HCT116 (cell line): ENCODE results near the gene ACSS2. TPM values are rescaled to one million over a fixed set of nuclear protein-coding genes. Genes with fewer than 3 reads are reported as not detected.

Experiments used
- ATAC-seq: fragments of 200-7000 bp; cut with Tn5 transposase; 2 replicates; pipeline ENCODE4 v1.9.1; 2020; ENCODE audit warnings: mild to moderate bottlenecking, moderate library complexity
- BruUV-seq: library from RNA; stranded (reverse); fragments of 400-500 nt; replicated peaks from 2 replicates; lab custom pipeline; 2021; lab: Mats Ljungman, UMichigan
- CTCF ChIA-PET: fragments of 300-600 bp; sonication (Branson Sonifier 250); formaldehyde crosslinking; loops from one replicate; lab custom pipeline; 2021; ENCODE audit warnings: antibody characterized with exemption; lab: Charles Lee
- POLR2A ChIA-PET: fragments of 300-600, 350-600 bp; sonication (Branson Sonifier 250); formaldehyde crosslinking; loops from one replicate; lab custom pipeline; 2021; ENCODE audit warnings: antibody characterized with exemption; lab: Charles Lee
- RAD21 ChIA-PET, 2 experiments: fragments of 300-600 bp; sonication (Branson Sonifier 250); formaldehyde crosslinking; loops; one replicate each; lab custom pipeline; 2023; ENCODE audit warnings: low total read pairs in 2 of 2; ENCODE audit not compliant: uncharacterized antibody in 2 of 2, unreplicated experiment in 2 of 2, low non-redundant PET in 1 of 2; lab: Charles Lee
- DNase-seq: peaks from one replicate; pipeline ENCODE4 v3.0.0-alpha.2; 2010; ENCODE audit warnings: low read depth, low spot score
- H2AFZ ChIP-seq: fragments of 200-600 bp; shearing (Covaris generic), sonication (generic); 2 replicates; pipeline ENCODE4 v1.6.1; 2017; ENCODE audit warnings: low read depth, mixed run types, mixed read lengths, antibody characterized with exemption, low read length; ENCODE audit not compliant: poor library complexity, severe bottlenecking
- H3K27ac ChIP-seq: 2 replicates; pipeline ENCODE4 v1.5.1; 2012; ENCODE audit warnings: low read depth, low read length
- H3K27me3 ChIP-seq: fragments of 200-600 bp; sonication (generic); 2 replicates; pipeline ENCODE4 v1.6.1; 2016; ENCODE audit warnings: mixed run types, low read length, mixed read lengths; ENCODE audit not compliant: insufficient read depth
- H3K36me3 ChIP-seq, 2 experiments: fragments of 200-500 bp in 1 of 2; fragments of 200-600 bp in 1 of 2; sonication (Bioruptor generic) in 1 of 2; sonication (generic) in 1 of 2; 2 replicates each; pipeline versions ENCODE4 v1.5.1 to v1.6.1; 2014 to 2016; ENCODE audit warnings: low read length in 2 of 2, inconsistent platforms in 1 of 2, mixed read lengths in 1 of 2, mixed run types in 1 of 2; ENCODE audit not compliant: insufficient read depth in 2 of 2, control insufficient read depth in 1 of 2
- H3K4me1 ChIP-seq, 2 experiments: fragments of 200-600 bp in 1 of 2; sonication (generic) in 1 of 2; 2 replicates each; pipeline versions ENCODE4 v1.5.1 to v1.6.1; 2012 to 2017; ENCODE audit warnings: low read length in 2 of 2, inconsistent platforms in 1 of 2, mild to moderate bottlenecking in 1 of 2, mixed read lengths in 1 of 2, mixed run types in 1 of 2, moderate library complexity in 1 of 2; ENCODE audit not compliant: insufficient read depth in 2 of 2, control insufficient read depth in 1 of 2
- H3K4me2 ChIP-seq: fragments of 200-600 bp; sonication (generic); 2 replicates; pipeline ENCODE4 v1.6.1; 2017; ENCODE audit warnings: mixed run types, low read length, mixed read lengths
- H3K4me3 ChIP-seq, 2 experiments: fragments of 200-600 bp in 1 of 2; sonication (generic) in 1 of 2; replicated peaks in 1 of 2; 2 replicates each; pipeline ENCODE4 v1.5.1; 2011 to 2016; ENCODE audit warnings: low read length in 2 of 2, control low read depth in 1 of 2, low read depth in 1 of 2, mild to moderate bottlenecking in 1 of 2, mixed read lengths in 1 of 2, mixed run types in 1 of 2
- H3K79me2 ChIP-seq: fragments of 200-600 bp; sonication (generic); 2 replicates; pipeline ENCODE4 v1.6.1; 2017; ENCODE audit warnings: mild to moderate bottlenecking, mixed run types, low read length, moderate library complexity, mixed read lengths; ENCODE audit not compliant: insufficient read depth
- H3K9ac ChIP-seq: fragments of 200-600 bp; sonication (generic); 2 replicates; pipeline ENCODE4 v1.6.1; 2016; ENCODE audit warnings: low read length, mixed read lengths
- H3K9me2 ChIP-seq: fragments of 200-600 bp; sonication (generic), shearing (Covaris generic); 2 replicates; pipeline ENCODE4 v1.6.1; 2017; ENCODE audit warnings: mixed run types, mild to moderate bottlenecking, moderate library complexity; ENCODE audit not compliant: insufficient read depth
- H3K9me3 ChIP-seq, 2 experiments: fragments of 200-500 bp in 1 of 2; fragments of 200-600 bp in 1 of 2; sonication (Bioruptor generic) in 1 of 2; sonication (generic) in 1 of 2; 2 replicates each; pipeline ENCODE4 v1.6.1; 2014 to 2017; ENCODE audit warnings: low read length in 2 of 2, mixed read lengths in 2 of 2, inconsistent platforms in 1 of 2, low read depth in 1 of 2, mild to moderate bottlenecking in 1 of 2, mixed run types in 1 of 2, moderate library complexity in 1 of 2; ENCODE audit not compliant: control insufficient read depth in 1 of 2, insufficient read depth in 1 of 2
- H4K20me1 ChIP-seq: fragments of 200-600 bp; sonication (generic), shearing (Covaris generic); 2 replicates; pipeline ENCODE4 v1.6.1; 2017; ENCODE audit warnings: mixed run types, mild to moderate bottlenecking, moderate library complexity; ENCODE audit not compliant: insufficient read depth
- CBX3 ChIP-seq: IDR thresholded peaks from 2 replicates; pipeline ENCODE4 v1.6.1; 2012; ENCODE audit warnings: low read depth
- EGR1 ChIP-seq: IDR thresholded peaks from 2 replicates; pipeline ENCODE4 v1.6.1; 2012; ENCODE audit warnings: low read depth
- ELF1 ChIP-seq: IDR thresholded peaks from 2 replicates; pipeline ENCODE4 v1.6.1; 2012; ENCODE audit warnings: low read depth, borderline replicate concordance
- EZH2 ChIP-seq: fragments of 200-600 bp; sonication (generic); IDR thresholded peaks from 2 replicates; pipeline ENCODE4 v1.6.1; 2017; ENCODE audit warnings: antibody characterized with exemption, mixed run types
- EZH2phosphoT487 ChIP-seq: fragments of 200-600 bp; IDR thresholded peaks from 2 replicates; pipeline ENCODE4 v1.6.1; 2018; ENCODE audit warnings: antibody characterized with exemption, borderline replicate concordance
- FOSL1 ChIP-seq: IDR thresholded peaks from 2 replicates; pipeline ENCODE4 v1.6.1; 2012; ENCODE audit warnings: low read depth
- JUND ChIP-seq: IDR thresholded peaks from 2 replicates; pipeline ENCODE4 v1.6.1; 2012
- POLR2A ChIP-seq: IDR thresholded peaks from 2 replicates; pipeline ENCODE4 v1.7.0; 2011; ENCODE audit warnings: borderline replicate concordance; ENCODE audit not compliant: insufficient read depth, insufficient read length; ENCODE audit errors: extremely low read depth
- SIN3A ChIP-seq: IDR thresholded peaks from 2 replicates; pipeline ENCODE4 v1.6.1; 2012; ENCODE audit warnings: low read depth
- SP1 ChIP-seq: IDR thresholded peaks from 2 replicates; pipeline ENCODE4 v1.6.1; 2012; ENCODE audit warnings: low read depth
- ZNF274 ChIP-seq: fragments of 200-500 bp; sonication (Bioruptor generic); IDR thresholded peaks from 2 replicates; pipeline ENCODE4 v1.6.1; 2014; ENCODE audit warnings: mild to moderate bottlenecking, low read depth, low read length, inconsistent platforms
- intact Hi-C: fragments of 100-400 bp; cut with micrococcal nuclease; formaldehyde crosslinking; loops from 2 replicates; pipeline ENCODE4 v1.10.0; 2022
- total RNA-seq: library from RNA; stranded (reverse); gene quantifications from one replicate; pipeline ENCODE4 v1.2.1, GENCODE V29; 2021; ENCODE audit not compliant: unreplicated experiment
- TF ChIP-seq, protein P1 (sequence below): IDR thresholded peaks from 2 replicates; pipeline ENCODE4 v1.6.1; 2012
- TF ChIP-seq, protein P2 (sequence below): IDR thresholded peaks from 2 replicates; pipeline ENCODE4 v1.6.1; 2012; ENCODE audit warnings: low read depth
- TF ChIP-seq, protein P3 (sequence below): IDR thresholded peaks from 2 replicates; pipeline ENCODE4 v1.6.1; 2011; ENCODE audit warnings: mild to moderate bottlenecking, low read length, moderate library complexity; ENCODE audit not compliant: insufficient replicate concordance; ENCODE audit errors: extremely low read depth

Gene ACSS2
- total RNA-seq, 1 experiment from 2014 or later, result 71.7 TPM

DNA sequence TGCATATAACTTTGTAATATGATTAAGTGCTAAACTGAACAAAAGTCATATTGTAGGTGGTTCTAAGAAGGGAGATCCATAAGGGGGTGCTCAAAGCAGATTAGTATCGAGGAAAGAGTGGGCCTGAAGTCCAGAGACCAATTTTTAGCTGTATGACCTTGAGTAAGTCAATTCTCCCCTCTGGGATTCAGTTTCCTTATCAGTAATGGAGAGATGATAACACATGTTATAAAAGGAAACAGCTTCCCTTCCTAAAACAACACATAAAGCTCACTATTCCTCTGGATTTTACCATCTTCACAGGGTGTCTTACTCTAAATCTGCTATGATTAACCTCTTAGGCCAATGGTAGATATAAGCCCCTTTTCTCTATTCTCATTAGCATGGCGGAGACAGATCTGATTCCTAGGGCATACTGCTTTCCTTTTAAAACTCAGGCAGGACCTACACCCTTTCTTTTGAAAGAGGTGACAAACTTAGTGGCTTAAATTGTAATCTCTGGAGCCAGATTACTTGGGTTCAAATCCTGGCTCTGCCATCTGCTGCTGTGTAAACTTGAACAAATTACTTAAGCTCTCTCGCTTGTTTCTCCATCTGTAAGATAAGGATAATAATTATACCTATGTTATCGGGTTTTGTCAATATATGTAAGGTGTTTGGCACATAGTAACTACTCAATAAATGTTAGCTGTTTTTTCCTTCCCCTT lies 39.5 kb downstream of the ACSS2 start:
- H3K27me3 ChIP-seq, result no peaks in the 10 kb centered on the region
- H3K9me2 ChIP-seq, result no peaks in the 10 kb centered on the region
- ATAC-seq (no peak), DNase-seq (no peak)
- no peak overlapping the region for H2AFZ ChIP-seq
- no peak overlapping the region for H3K4me2 ChIP-seq
- H3K4me3 ChIP-seq, result no peak overlapping the region
- ChIA-PET RAD21 (no interaction called here), POLR2A (no interaction called here), CTCF (no interaction called here)
- no peak overlapping the region for H3K27ac ChIP-seq
- H3K79me2 ChIP-seq, result no peaks in the 10 kb centered on the region
- no peaks in the 10 kb centered on the region for H4K20me1 ChIP-seq
- no peak overlapping the region for H3K9ac ChIP-seq
- no peaks in the 10 kb centered on the region; a peak in 1 of 4 replicates for H3K36me3 ChIP-seq
- H3K9me3 ChIP-seq, result no peaks in the 10 kb centered on the region
- no peaks in the 10 kb centered on the region for H3K4me1 ChIP-seq
- BruUV-seq, result no TSS peak
- TF ChIP-seq EZH2phosphoT487, result no peak
- TF ChIP-seq, protein P1, sequence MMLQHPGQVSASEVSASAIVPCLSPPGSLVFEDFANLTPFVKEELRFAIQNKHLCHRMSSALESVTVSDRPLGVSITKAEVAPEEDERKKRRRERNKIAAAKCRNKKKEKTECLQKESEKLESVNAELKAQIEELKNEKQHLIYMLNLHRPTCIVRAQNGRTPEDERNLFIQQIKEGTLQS, result no peak
- no peak for TF ChIP-seq EGR1
- no peak for TF ChIP-seq ELF1
- no peak for TF ChIP-seq ZNF274
- TF ChIP-seq SIN3A, result no peak
- TF ChIP-seq JUND, result no peak
- no peak for TF ChIP-seq POLR2A
- no peak for TF ChIP-seq EZH2
- TF ChIP-seq, protein P2, sequence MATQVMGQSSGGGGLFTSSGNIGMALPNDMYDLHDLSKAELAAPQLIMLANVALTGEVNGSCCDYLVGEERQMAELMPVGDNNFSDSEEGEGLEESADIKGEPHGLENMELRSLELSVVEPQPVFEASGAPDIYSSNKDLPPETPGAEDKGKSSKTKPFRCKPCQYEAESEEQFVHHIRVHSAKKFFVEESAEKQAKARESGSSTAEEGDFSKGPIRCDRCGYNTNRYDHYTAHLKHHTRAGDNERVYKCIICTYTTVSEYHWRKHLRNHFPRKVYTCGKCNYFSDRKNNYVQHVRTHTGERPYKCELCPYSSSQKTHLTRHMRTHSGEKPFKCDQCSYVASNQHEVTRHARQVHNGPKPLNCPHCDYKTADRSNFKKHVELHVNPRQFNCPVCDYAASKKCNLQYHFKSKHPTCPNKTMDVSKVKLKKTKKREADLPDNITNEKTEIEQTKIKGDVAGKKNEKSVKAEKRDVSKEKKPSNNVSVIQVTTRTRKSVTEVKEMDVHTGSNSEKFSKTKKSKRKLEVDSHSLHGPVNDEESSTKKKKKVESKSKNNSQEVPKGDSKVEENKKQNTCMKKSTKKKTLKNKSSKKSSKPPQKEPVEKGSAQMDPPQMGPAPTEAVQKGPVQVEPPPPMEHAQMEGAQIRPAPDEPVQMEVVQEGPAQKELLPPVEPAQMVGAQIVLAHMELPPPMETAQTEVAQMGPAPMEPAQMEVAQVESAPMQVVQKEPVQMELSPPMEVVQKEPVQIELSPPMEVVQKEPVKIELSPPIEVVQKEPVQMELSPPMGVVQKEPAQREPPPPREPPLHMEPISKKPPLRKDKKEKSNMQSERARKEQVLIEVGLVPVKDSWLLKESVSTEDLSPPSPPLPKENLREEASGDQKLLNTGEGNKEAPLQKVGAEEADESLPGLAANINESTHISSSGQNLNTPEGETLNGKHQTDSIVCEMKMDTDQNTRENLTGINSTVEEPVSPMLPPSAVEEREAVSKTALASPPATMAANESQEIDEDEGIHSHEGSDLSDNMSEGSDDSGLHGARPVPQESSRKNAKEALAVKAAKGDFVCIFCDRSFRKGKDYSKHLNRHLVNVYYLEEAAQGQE, result no peak
- TF ChIP-seq CBX3, result no peak
- TF ChIP-seq, protein P3, sequence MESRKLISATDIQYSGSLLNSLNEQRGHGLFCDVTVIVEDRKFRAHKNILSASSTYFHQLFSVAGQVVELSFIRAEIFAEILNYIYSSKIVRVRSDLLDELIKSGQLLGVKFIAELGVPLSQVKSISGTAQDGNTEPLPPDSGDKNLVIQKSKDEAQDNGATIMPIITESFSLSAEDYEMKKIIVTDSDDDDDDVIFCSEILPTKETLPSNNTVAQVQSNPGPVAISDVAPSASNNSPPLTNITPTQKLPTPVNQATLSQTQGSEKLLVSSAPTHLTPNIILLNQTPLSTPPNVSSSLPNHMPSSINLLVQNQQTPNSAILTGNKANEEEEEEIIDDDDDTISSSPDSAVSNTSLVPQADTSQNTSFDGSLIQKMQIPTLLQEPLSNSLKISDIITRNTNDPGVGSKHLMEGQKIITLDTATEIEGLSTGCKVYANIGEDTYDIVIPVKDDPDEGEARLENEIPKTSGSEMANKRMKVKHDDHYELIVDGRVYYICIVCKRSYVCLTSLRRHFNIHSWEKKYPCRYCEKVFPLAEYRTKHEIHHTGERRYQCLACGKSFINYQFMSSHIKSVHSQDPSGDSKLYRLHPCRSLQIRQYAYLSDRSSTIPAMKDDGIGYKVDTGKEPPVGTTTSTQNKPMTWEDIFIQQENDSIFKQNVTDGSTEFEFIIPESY, result no peak
- no peak; the same call in 1 of the 2 replicates for TF ChIP-seq SP1
- no peak for TF ChIP-seq FOSL1
- intact Hi-C loops, result no loop called here
